ENCODE data around the gene SFTPD. TPM values are rescaled to one million over a fixed set of nuclear protein-coding genes. Genes with fewer than 3 reads are reported as not detected.

SFTPD gene
- polyA plus RNA-seq, 3 donors = 1.1 to 1.3 (median 1.2) TPM

DNA sequence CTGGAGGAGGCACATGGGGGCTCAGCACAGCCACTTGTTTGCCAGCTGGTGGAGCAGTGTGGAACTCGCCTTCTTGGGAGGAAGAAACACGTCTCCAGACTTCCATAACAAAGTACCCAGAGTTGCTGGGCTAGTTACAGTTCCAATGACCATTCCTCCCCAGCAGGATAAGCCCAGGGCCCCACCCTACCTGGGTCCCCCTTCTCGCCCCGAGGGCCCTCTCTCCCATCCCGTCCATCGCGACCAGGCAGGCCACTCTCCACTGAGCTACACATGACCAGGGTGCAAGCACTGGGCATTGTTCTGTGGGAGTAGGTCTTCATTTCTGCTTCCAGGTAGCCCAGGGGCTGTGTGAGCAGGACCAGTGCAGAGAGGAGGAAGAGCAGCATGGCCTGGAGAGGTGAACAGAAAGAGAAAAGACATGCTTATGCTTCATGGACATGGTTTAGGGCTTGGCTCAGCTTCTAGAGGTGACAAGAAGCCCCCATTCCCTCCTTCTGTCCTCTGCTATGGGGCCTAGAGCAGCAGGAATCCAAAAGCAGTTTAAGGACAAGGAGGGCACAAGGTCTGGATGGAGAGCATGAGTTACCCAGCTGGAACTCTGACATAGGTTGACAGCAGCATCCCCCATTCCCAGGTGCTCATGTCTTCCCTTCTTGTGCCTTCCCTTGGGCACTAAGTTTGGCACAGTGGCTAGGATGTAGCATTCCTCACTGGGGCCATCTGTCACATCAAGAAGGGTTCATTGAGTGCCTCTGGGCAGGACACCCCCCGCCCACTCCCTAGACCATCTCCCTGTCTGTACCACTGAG is 2.4 kb downstream of the SFTPD start:
- DNase-seq (ENCODE audit: low read depth in 3 of 3, low spot score in 2 of 3) = no peak

DNA sequence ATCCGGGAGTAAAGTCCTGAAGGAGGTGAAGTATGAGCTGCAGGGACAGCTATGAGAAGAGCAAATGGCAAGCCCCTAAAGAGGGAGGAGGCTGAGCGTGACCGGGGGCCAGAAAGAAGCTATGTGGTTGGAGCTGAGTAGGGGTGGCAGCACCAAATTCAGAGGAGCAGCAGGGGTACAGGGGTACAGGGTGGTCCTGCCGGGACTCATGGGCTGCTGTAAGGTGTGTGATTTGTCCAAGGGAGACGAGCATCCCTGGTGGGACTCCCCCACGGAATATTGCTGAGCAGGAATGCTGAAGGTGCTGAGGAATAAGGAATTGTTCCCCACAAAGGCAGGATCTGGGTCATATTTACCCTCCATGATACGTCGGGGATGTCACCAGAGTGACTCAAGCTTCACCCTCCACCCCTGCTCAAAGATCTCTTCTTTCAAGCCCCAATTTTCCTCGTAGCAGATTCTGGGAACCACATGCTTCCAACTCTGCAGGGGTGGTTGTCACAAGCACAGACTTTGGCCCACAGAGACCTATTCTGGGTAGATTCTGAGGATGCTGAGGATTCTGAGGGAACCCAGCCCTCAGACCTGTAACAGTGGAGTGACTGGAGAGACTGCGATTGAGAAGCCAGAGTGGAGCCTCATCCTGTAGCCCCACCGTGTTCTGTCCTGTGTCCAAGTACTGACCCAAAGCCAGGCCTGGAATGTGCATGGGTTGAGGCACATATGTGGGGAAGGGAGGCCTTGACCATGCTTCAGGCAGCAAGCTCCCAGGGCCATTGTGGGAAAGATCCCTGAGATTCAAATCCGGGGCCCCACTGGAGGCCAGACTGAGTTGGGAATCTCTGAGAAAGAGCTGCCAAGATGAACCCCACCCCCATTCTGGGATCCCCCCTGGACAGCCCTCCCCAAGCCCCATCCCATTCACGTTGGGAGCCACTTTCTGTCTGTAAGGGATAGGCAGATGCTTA is 4.2 kb downstream of the SFTPD start:
- no peak for DNase-seq (ENCODE audit: low read depth in 3 of 3, low spot score in 2 of 3)

DNA sequence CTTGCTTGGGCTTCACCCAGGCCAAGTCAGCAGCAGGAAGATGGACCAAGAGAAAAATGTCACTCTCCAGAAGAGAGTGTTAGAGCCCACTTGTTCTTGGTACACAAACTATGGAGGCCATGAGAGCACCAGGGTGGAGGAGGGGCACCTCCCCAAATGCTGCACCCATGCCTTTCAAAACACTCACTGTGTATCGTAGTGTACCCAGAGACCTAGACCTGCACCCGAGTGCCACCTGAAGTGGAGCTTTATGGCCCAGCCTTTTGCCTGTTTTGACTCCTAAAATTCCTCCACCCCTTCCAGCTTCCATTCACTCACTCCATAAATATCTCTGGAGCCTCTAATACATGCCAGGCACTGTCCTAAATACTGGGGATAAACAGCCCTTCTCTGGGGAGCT is 5.0 kb downstream of the SFTPD start:
- DNase-seq (ENCODE audit: low read depth in 3 of 3, low spot score in 2 of 3) = no peak

DNA sequence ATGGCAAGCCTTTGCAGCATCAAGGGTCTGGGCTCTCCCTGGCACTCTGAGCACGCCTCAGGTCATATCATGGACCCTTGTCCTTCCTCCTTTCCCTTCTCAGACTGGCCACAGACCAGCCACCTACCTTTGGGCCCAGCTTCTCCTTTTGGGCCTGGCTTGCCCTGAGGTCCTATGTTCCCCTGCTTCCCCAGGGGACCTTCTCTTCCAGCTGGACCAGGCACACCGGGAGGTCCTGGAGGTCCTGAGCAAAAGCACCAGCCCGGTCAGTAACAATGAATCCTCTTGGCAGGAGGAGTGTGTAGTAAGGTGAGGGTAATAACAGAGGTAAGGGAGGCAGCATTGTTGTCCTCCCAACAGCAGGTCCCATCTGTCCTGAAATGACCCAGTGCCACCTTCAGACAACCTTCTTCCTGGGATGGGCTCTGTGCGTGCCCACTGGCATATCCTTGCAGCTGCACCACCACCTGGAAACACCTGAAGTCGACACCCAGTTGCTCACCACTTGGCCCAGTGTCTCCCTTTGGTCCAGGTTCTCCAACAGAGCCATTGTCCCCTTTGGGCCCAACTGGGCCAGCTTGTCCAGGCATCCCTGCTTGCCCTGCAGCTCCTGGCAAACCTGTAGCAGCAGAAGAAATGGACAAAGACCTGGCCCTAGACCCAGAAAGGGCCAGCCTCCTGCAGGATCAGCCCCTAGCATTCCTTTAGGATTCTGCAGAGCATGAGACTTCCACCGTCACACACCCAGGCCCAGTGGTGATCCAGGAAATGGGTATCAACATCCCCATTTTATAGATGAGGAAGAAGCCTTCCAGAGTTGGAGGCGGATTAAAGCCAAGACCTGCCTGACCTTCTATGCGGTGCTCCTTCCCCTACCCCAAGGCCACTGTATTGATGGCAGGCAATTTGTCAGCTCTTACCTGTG is 6.4 kb downstream of the SFTPD start:
- DNase-seq (ENCODE audit: low read depth in 3 of 3, low spot score in 2 of 3) = no peak

DNA sequence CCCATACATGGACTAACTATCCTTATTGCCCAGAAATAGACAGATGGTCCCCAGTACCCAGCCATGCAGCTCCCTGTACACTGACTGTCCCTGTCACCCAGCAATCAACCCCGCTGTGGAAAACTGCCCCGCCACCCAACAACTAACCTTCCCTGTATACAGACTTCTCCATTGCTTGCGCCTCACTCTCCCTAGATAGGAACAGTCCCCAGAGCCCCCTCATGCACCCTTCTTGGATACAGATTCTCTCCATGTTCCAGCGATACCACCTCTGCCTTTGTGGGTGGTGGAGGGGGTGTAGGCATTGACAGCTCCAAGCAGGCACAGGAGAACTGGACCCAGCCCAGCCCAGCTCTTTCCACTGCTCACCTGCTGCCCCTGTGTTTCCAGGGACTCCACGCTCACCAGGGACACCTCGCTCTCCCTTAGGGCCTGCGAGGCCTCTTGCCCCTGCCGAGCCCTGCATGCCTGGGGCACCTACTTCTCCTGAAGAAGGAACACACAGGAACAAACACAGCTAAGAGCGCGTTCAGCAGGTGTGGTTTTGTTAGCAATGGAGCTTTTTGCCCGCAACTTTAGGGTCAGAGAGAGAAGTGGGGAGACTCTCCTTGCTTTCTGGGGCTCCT is 7.2 kb downstream of the SFTPD start:
- no peak for DNase-seq (ENCODE audit: low read depth in 3 of 3, low spot score in 2 of 3)

DNA sequence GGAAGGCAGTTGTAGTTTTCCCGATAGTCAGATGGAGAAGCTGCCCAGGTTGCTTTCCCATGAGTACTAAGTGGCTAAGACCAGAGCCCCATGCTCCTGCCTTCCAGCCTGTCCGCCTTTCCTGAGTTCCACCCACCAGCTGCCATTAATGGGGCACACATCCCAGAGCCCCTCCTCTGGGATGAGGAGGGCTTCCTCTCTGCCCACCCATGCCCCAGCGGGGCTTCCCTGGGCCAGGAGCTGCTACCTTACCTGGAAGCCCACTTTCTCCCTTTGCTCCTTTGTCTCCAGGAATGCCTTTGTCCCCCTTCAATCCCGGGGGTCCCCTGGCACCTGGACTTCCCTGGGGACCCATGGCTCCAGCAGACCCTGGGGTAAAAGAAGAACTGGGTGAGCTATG is 7.8 kb downstream of the SFTPD start:
- DNase-seq (ENCODE audit: low read depth in 3 of 3, low spot score in 2 of 3) = no peak

DNA sequence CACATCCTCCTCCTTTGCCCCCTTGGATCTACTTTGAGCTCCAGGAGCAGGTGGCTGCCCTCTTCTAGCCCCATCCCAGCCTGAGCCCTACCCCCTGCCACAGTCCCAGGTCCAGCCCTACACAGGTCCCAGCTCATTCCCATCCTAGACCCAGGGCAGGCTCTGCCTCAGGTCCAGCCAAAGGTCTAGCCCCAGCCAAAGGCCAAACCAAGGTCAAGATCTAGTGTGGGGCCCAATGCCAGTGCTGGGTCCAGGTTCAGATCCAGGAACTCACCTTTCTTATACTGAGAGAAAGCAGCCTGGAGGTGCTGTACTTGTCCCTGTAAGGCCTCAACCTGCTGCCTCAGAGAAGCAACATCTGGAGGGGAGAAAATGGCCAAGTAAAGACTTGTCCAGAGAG is 8.5 kb downstream of the SFTPD start:
- DNase-seq (ENCODE audit: low read depth in 3 of 3, low spot score in 2 of 3) = no peak

DNA sequence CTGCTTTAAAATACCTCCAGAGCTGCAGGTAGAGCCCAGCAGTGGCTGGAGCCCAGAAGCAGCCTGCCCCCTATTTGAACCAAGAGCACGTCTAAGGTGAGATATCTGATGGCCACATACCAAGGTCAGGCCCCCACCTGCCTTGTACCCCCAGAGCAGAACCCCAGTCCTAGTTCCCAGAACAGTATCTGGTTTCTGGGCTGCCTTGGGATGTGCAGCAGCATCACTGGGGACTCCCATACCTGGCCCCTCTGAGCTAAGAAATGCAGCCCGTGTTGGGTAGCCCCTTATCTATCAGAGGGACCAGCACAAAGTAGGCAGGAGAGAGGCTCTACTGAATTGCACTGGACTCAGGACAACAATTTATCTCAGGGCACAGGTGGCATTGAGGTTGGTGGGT is 8.9 kb downstream of the SFTPD start:
- DNase-seq (ENCODE audit: low read depth in 3 of 3, low spot score in 2 of 3) = no peak

DNA sequence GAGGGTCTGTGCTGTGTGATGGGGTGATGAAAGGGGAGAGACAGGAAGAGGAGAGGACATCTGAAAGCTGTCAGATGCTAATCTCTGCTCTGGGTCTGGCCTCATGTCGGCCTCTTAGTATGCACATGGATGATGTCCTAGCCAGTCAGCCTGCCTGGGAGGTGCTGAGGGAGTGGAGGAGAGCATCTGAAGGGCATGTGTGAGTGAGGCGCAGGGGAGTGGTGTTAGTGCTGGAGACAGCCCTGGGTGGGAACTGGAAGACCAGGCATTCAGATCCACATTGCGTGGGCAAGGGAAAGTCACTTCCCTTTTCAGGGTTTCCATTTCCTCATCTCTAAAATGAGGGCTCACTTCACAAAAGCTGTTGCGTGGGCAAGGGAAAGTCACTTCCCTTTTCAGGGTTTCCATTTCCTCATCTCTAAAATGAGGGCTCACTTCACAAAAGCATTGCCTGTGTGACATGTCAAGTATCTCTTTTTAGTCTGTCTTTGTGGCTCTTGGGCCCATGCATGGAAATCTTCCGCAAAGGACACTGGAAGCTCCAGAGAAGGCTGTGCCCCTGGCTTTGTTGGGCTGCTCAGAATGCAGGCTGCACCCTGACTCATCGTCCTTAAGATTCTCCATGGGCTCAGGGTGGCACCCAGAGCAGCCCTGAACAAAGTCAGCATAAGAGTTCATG is 10.0 kb downstream of the SFTPD start:
- DNase-seq (ENCODE audit: low read depth in 3 of 3, low spot score in 2 of 3) = no peak

DNA sequence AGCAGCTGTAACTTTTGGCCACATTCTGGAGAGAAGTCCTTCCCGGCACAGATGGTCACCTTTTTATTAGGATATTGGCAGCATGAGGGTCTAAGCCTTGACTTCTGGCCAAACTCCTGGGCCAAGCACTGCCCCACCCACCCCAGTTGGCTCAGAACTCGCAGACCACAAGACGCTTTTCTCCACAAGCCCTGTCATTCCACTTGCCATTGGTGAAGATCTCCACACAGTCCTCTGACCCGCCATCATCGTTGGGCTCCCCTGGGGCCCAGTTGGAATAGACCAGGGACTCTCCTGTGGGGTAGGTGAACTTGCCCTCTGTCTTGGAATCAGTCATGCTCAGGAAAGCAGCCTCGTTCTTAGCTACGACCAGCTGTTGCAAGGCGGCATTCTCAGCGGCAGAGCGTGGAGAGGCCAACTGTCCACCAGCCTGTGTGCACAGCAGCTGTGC is 11.2 kb downstream of the SFTPD start:
- DNase-seq (ENCODE audit: low read depth in 3 of 3, low spot score in 2 of 3) = no peak

DNA sequence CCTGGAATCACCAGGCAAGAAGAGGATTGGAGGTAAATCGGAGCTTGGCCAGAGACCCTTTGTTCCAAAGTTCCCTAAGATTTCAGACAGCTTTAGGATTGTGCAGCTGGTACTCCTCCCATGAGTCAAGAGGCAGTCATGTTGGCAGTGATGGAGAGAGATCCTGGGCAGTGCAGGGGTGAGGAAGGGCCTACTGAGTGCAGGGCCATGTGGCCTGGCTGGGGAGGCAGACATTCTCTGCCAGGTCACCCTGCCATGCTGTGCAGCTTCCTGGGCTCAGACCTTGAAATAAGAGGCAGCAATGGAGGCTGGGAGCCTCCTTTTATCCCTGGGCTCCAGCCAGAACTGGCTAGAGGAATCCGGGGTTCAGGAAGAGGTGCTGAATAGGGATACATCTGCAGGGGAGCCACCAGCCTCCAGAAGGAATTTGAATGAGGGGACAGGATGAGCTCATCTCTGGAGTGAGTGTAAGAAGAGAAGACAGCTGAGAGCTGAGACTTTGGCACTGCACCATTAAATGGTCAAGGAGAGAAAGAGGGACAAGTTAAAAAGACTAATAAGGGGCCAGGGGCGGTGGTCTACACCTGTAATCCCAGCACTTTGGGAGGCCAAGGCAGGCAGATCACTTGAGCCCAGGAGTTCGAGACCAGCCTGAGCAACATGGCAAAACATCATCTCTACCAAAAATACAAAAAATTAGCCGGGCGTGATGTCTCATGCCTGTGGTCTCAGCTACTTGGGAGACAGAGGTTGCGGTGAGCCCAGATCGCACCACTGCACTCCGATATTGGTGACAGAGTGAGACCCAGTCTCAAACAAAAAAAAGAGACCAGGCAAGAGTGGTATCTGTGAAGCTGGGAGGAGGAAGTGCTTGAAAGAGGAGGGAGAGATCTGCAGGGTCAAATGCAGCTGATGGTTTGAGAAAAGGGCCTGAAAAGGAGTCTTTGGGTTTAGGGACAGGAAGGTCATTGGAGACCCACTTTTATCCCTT is 12.0 kb downstream of the SFTPD start:
- no peak for DNase-seq (ENCODE audit: low read depth in 3 of 3, low spot score in 2 of 3)

DNA sequence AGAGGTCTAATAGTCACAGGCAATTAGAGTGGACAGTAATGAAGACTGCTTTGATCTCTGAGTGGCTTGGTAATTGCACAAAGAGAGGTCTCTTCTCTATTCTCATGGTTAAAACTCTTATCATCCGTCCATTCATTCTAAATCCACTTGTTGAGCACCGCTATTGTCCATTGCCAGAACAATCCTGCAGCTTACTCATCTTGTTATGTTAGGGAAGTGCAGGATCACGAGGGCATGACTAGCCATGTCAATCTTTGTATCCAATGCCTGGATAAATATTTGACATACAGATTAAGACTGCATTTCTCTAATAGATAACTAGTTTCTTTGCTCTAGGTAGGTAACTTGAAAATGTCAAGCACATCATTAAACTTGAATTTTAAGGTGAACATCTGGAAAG is 14.9 kb downstream of the SFTPD start:
- DNase-seq (ENCODE audit: low read depth in 3 of 3, low spot score in 2 of 3) = no peak

DNA sequence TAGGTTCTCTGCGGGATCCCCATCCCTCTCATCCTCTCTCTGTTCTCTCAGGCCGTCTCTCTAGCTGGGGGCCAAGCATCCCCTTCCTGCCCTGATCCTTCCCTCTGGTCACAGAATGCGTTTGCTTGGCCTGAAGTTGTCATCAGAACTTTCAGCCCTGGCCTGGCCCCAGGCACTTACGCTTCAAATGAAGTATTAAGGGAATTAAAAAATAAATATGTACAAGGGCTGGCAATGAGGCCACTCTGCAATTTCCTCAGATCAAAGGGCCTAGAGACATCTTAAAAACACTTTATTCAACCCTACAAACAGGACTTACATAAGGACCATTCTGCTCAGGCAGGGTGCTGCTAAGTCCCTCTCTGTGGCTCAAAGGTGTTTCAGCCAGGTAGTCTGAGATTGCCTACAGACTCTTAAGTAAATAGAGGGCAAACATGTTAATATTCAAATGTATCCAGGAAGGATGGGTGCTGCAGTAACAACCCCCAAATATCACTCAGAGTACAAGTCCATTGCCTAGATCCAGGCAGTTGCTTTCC is 16.0 kb downstream of the SFTPD start:
- no peak for DNase-seq (ENCODE audit: low read depth in 3 of 3, low spot score in 2 of 3)

DNA sequence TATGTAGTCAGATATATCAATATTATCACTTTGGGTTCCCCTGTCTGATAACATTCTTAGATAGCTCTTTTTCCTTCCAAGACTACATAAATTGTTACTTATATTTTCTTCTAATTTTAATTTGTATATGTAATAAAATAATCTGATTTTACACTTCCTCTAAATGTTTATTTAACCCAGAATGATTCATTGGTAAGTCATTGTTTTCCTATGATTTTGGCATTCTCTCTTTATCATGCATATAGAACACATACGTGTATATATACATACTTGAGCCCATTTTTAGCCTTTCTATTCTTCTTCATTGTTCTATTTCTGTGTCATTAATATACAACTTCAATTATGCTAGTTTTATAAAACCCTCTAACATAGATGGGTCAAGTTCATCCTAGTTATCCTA is 16.6 kb downstream of the SFTPD start:
- DNase-seq (ENCODE audit: low read depth in 3 of 3, low spot score in 2 of 3) = no peak

DNA sequence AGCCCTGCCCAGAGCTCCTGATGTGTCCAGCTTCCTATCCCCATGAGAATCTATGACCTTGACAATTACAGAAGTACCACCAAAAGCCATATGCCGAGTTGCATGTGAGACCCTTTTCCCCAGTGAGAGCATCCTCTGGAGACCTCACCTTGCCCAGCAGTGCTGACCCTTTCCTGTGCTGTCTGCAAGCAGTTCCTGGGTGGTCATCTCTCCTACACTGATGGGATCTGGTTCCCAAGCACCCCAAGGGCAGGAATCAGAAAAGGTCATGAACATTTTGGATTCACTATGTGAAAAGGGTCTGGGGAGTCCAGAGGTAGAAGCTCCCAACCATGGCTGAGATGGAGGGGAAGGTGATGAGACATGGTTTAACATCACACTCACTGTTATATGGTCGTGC is 18.2 kb downstream of the SFTPD start:
- DNase-seq (ENCODE audit: low read depth in 3 of 3, low spot score in 2 of 3) = no peak

DNA sequence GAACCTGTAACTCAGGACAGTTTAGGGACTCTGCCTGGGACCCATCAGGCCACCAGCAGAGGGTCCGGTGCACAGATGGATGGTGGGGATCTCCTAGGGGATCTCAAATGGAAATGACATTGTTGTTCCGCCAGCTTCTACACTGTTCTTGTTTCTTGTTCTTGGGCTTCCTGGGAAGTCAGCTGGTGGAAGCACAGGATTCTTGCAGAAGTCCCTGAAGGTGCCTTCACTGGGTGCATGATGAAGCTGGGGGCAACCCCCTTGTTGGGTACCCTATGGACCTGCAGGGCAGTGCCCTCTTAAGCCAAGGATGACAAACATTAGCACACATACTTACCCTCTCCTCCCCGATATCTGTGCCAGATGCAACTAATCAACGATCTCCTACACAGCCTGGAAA is 18.6 kb downstream of the SFTPD start:
- no peak for DNase-seq (ENCODE audit: low read depth in 3 of 3, low spot score in 2 of 3)

DNA sequence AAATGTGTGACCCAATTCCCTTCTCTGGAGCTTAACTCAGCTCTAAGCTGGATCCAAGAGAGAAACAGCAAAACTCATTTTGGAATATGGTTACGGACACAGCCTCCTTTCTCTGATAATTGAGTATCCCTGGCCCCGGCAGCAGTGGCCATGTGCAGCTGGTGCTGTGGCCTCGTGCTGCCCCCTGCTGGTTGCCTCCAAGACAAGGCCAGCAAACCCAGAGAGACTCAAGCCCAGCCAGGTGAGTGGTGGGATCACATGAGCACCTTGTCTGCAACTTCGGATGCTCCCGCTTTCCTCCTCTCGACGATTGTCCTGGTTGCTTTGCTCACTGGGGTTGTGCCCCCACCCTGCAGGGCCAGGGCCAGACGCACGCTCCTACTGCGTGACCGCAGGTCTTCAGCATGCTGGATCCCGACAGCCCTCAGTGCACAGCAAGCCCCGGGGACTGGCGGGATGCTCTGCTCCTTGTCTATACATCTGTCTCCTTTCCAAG is 19.4 kb downstream of the SFTPD start:
- DNase-seq (ENCODE audit: low read depth in 3 of 3, low spot score in 2 of 3) = peak; percentile 36 to 69 (median 64)

DNA sequence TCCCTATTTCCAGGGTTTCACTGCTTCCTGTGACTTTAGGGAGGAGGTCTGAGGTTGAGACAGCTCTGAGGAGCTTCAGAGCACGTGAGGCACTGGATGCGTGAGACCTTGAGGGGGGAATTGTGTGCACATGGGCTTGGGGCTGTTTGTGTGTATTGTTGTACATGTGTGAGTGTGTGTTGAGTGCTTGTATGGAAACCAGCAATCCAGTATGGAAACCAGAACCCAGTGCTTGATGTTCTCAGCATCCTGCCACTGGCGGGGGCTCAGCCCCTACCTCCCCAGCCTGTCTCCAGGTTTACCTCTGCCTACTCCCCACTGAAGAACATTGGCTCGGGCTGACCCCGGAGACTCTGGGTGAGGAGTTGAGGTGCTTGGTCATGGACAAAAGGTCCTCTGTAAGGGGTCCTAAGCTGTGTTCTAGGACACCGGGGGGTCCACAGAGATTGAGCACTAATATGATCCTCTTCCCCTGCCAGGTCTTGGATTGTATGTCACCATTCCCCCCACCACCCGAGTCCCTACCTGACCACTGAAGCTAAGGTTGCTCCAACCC is 20.8 kb downstream of the SFTPD start:
- DNase-seq (ENCODE audit: low read depth in 3 of 3, low spot score in 2 of 3) = no peak

Data from right renal cortex interstitium (tissue), 3 donors.